Gastrocnemius medialis (tissue), 4 donors: ENCODE data around the gene OR2T29.
"Not testable (repeated sequence)": the region's sequence is repeated elsewhere in the genome, so short reads cannot be mapped to it uniquely, and the experiment has no call there.

Source experiments
- POLR2A ChIP-seq, 2 donors: fragments of 450-650 bp; IDR thresholded peaks; one replicate each; pipeline ENCODE4 v1.6.1; 2017; ENCODE audit warnings: antibody characterized with exemption in 2 of 2, mild to moderate bottlenecking in 2 of 2, moderate library complexity in 2 of 2
- TF ChIP-seq, protein P1 (sequence below), 5 experiments: fragments of 450-650 bp in 3 of 5; fragments of 200-600 bp in 2 of 5; sonication (generic) in 2 of 5; IDR thresholded peaks in 4 of 5; conservative IDR thresholded peaks in 1 of 5; 1 replicate in 4 of 5; 2 replicates in 1 of 5; pipeline ENCODE4 v1.5.1; 2016 to 2019; ENCODE audit warnings: antibody characterized with exemption in 5 of 5, mild to moderate bottlenecking in 3 of 5, moderate library complexity in 3 of 5

- TF ChIP-seq, protein P1, sequence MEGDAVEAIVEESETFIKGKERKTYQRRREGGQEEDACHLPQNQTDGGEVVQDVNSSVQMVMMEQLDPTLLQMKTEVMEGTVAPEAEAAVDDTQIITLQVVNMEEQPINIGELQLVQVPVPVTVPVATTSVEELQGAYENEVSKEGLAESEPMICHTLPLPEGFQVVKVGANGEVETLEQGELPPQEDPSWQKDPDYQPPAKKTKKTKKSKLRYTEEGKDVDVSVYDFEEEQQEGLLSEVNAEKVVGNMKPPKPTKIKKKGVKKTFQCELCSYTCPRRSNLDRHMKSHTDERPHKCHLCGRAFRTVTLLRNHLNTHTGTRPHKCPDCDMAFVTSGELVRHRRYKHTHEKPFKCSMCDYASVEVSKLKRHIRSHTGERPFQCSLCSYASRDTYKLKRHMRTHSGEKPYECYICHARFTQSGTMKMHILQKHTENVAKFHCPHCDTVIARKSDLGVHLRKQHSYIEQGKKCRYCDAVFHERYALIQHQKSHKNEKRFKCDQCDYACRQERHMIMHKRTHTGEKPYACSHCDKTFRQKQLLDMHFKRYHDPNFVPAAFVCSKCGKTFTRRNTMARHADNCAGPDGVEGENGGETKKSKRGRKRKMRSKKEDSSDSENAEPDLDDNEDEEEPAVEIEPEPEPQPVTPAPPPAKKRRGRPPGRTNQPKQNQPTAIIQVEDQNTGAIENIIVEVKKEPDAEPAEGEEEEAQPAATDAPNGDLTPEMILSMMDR (IDR thresholded peaks at IDR 0.05 in 4 of 5, conservative IDR thresholded peaks at IDR 0.05 in 1 of 5) = not testable (repeated sequence)
- not testable (repeated sequence) for TF ChIP-seq POLR2A (IDR thresholded peaks at IDR 0.05)
These were observed 11.3 kb upstream of the OR2T29 start for GRCh38 chr1:248573856-248574255.
